GM21447 (cell line): ENCODE results near the gene ABCA10.
"Not testable (repeated sequence)": the region's sequence is repeated elsewhere in the genome, so short reads cannot be mapped to it uniquely, and the experiment has no call there.

Experiments
- ATAC-seq: cut with Tn5 transposase; IDR thresholded peaks from one replicate; pipeline ENCODE4 v1.9.1; 2021; ENCODE audit not compliant: unreplicated experiment

The ABCA10 gene

GRCh38 chr17:69173118-69173517, 55.5 kb downstream of the ABCA10 start:
- no peak for ATAC-seq

DNA sequence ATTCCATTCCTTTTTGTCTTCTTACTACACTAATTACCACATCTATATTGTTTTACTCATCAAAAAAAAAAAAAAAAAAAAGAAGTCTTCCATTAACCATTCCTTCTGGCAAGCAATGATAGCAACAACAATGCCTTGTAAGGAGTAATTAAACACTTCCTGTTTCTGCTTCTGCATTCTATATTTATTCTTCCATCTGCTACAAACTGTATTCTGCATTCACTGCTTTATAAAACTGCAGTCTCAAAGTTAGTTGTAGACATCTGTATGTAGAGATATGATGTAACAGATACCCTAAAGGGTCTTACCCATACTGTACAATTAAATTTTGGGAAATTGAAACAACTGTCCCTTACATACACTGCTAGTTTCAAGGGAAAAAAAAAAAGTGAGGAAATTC, 58.2 kb downstream of the ABCA10 start:
- ATAC-seq = no peak

DNA sequence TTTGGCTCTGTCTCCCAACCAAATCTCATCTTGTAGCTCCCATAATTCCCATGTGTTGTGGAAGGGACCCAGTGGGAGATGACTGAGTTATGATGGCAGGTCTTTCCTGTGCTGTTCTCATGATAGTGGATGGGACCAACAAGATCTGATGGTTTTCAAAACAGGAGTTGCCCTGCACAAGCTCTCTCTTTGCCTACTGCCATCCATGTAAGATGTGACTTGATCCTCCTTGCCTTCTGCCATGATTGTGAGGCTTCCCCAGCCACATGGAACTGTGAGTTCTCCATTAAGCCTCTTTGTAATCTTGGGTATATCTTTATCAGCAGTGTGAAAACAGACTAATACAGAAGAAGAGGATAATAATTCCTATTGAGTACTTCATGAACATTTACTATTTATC, 60.0 kb downstream of the ABCA10 start:
- not testable (repeated sequence) for ATAC-seq

- no peak for ATAC-seq
Observed at GRCh38 chr17:69166957-69167356, 61.7 kb downstream of the ABCA10 start.

DNA sequence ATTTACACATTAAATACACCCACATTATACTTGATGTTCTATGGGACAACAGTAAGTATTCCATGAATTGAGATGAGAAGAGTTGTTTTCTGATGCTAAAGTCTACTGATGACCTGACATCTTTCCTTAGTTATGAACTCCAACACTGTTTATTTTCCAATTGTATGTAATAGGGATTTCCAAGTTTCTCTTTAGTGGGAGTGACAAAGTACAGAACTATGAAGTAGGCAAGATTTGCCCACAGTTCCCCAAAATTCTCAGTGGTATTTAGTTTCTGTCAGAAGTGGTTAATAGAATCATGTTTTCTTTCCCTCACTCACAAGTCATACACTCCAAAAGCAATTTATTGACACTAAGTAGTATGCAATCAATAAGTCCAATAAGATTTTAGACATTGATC, 64.4 kb downstream of the ABCA10 start:
- ATAC-seq = no peak

DNA sequence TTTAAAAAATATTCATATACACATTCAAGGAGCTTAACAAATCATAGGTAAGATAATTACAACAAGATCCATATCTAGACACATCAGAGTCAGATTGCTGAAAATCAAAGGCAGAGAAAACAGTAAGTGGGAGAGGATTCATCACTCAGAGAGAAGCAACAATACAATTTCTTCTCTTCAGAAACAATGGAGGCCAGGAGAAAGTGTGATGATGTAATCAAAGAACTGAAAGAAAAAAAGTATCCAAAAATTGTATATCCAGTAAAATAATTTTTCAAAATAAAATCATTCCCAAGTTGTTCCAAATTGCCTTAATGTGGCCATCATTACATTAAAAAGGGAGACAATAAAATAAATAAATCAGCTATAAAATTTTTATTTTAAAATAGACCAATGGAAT, 69.2 kb downstream of the ABCA10 start:
- ATAC-seq = no peak

- no peak for ATAC-seq
Observed at GRCh38 chr17:69154267-69154666, 74.4 kb downstream of the ABCA10 start.

- ATAC-seq = no peak
Observed at GRCh38 chr17:69150333-69150732, 78.3 kb downstream of the ABCA10 start.

DNA sequence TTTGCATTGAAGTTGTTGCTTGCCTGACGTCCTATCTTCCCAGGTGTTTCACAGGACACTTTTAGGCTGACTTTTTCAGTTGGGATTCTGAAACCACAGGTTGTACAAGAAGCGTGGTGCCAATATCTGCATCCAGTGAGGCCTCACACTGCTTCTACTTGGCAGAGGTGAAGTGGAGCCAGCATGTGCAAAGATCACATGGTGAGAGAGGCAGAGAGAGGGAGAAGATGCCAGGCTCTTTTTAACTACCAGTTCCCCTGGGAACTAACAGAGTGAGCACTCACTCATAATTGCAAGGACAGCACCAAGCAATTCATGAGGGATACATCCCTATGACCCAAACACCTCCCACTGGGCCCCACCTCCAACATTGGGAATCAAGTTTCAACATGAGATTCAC, 81.2 kb downstream of the ABCA10 start:
- no peak for ATAC-seq

- ATAC-seq = no peak
Observed at GRCh38 chr17:69144331-69145255, 84.0 kb downstream of the ABCA10 start.

DNA sequence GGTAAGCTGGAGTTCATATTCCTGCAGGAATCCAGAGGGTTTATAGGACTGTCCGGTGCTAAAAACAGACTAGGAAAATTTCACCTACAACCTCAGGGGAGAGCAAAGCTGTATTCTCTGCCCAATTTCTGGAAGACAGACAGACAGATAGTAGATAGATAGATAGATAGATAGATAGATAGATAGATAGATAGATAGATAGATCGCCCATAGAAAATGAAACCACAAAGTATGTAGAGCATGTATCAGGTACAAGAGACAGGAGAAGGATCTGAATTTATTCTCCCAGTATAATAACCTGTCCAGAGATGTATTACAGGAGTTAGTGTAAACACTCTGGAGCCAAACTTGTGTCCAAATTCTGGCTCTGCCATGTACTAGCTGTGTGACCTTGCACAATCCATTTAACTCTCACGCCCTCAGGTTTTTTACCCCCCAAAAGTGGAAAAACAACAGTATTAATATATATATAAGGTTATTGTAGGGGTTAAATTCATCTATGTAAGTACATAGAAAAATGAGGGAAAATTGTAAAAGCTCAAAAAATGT, 84.9 kb downstream of the ABCA10 start:
- no peak for ATAC-seq

DNA sequence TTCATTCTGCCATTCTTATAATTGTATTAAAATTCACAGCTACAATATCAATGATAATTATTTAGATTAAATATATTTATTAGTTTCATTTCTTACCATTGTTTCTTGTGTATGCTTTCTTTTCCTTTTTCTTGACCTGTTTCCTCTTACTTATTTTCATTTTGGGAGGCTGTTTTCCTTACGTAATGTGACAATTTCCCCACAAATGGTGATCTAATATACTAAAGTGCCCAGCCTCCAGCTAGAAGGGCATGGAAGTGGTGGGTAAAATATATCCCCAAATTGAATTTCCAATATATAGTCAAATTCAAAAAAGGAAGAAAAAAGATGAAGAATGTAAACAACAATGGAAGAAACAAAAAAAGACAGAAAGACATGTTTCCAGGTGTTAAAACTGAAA, 85.5 kb downstream of the ABCA10 start:
- ATAC-seq = no peak

DNA sequence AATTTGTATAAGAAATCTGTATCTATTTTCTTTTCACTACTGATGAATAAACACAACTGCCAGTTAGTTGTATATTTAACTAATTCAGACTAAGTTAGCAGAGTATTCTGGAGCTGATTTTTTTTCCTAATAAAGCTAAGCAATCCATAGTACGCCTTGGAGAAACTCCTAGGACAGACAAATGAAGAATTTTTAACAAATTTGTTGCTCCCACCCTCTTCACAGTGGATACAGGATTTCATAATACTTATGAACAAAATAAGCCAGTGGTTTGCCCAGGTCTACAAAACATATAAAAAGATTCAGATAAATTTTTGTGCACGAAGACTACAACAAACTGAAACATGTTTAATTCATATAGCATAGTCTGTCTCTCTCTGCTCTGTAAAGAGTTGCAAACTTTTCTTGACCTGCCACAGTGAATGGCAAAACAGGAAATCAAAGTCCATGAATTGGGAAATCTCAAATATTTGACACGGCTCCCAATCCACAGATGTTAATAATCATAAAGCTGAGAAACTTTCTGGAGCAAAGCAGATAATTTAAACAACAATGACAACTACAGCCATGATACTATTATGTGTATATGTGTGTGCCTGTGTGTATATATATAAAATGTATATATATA, 86.3 kb downstream of the ABCA10 start:
- ATAC-seq = no peak

DNA sequence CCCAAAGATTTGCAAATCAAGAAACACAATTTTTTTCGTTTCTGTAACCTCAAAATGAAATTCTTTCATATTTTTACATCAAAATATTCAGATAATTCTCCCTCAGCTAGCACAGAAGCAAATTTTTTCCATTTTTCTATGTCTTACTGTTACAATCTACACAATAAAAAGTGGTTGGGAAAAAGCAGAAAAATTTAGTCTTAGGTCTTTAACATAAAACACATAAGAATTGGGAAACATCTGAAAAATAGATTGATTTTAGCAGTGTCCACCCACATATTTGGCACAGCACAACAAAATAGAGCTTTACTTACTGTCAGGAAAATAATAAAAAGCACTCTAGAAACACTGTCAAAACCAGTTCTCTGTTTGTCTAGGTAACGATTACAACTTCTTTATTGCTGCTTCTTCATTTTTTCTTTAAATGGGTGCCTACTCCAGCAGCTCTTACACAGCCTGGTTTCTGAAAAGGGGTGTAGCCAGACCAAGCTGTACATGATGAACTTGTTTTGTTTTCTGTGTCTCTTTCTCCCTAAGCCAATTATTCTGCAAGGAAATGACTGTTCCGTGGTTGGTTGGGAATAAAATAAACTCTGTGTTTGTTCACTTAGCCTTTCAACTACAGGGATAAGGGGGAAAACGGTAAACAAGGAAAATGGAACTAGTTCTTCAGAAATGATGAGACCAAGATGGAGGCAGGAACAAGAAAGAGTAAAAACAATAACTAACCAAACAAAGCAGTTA, 87.0 kb downstream of the ABCA10 start, which contains the start of gene ABCA6:
Gene ABCA6, minus strand, starts transcription at position 465 of the 744 bp plus-strand sequence. CDS start 1,192 bp downstream, outside the sequence.
- no peak for ATAC-seq

DNA sequence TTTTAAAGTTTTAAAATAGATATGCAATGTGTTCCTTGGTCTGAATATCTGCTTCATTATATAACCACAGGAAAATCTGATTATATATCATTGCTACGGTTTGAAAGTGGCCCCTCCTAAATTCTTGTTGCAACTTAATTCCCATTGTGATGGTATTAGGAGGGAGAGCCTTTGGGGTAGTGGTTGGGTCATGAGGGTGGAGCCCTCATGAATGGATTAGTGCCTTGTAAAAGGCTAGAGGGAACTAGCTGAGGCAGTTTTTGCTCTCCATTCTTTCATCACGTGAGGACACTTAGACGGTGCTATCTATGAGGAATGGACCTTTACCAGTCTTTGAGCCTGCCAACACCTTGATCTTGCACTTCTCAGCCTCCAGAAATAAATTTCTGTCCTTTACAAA, 94.5 kb downstream of the ABCA10 start:
- ATAC-seq = no peak

DNA sequence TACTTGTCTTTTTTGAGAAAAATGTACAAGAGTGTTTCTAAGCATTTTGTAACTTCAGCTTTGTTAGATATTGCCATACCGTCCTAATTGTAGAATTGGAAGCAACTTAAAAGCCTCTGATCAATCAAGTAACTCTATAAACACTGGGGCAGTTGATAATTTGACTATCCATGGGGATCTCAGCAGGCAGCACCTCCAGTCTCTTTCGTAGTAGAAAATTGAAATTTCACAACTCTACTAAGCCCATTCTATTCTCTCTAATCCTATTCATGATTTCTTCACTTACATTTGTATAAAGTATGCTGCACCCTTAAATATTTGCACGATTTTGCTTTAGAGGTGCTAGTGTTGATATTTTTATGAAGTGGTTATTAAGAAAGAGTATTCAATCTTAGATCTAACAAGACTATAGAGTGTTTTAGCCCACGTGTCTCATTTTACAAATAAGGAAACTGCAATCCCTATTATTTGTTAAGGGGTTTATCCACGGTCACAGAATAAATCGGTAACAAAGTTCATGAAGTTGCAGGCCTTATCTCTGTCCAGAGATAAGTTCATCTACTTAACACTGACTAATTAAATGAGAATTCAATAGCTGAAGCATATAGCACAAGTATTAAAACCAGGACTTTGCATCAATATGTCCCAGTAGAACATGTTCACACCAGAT, 97.9 kb downstream of the ABCA10 start:
- no peak for ATAC-seq

DNA sequence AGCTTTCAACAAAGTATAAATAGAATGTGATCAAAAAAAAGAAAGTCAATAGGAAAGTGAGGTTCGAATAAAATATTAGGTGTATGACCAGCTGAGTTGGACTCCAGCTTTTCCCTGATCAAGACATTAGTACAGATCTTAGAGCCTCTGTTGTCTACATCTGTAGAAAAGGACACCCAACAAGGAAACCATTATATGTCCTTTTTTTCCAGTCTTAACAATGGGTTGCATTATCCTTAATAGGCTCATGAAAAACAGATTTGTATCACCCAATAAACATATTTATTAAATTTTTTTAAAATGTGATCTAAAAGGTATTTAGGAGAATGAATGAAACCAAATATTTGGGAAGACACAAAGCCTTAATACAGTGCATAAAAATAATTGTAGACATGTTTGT, 105.0 kb downstream of the ABCA10 start:
- ATAC-seq = no peak

- no peak for ATAC-seq
Observed at GRCh38 chr17:69122065-69122464, 106.6 kb downstream of the ABCA10 start.

- peak; percentile 41 for ATAC-seq
Observed at GRCh38 chr17:69117855-69118784, 110.5 kb downstream of the ABCA10 start.

DNA sequence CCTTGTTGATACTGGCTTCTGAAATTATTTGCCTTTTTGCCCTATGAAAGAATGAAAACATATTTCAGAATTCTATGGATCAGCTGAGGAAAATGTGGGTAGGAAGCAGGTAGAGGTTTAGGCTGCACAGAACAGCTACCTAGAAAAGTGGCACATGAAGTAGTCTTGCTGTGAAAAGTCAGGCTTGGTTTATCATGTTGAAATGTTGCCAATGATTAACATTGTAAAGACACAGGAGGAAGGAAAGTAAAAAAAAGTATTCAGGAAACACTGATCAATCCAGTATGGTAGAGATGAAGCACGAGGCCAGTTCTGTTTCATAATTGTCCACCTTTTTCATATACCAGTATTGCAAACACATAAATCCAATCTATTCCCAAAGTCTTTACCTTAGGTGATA, 116.8 kb downstream of the ABCA10 start:
- no peak for ATAC-seq
